Activated naive CD4-positive, alpha-beta T cell treated with anti-CD3 and anti-CD28 coated beads, Interleukin-2, amount 50 U/mL, for 24 hours (primary cell): ENCODE measurements around the gene THSD4.

Experiments used
- H3K27ac Mint-ChIP-seq: one replicate; pipeline ENCODE4 v1.8.0; 2021; ENCODE audit warnings: mild to moderate bottlenecking, mixed read lengths
- H3K27me3 Mint-ChIP-seq: one replicate; pipeline ENCODE4 v1.8.0; 2021; ENCODE audit warnings: mixed read lengths
- H3K36me3 Mint-ChIP-seq: one replicate; pipeline ENCODE4 v1.8.0; 2021; ENCODE audit warnings: mixed read lengths
- H3K4me1 Mint-ChIP-seq: one replicate; pipeline ENCODE4 v1.8.0; 2021; ENCODE audit warnings: mixed read lengths
- H3K4me3 Mint-ChIP-seq: one replicate; pipeline ENCODE4 v1.8.0; 2021; ENCODE audit warnings: mild to moderate bottlenecking, mixed read lengths
- H3K9me3 Mint-ChIP-seq: one replicate; pipeline ENCODE4 v1.8.0; 2021; ENCODE audit warnings: mixed read lengths

The THSD4 gene

DNA sequence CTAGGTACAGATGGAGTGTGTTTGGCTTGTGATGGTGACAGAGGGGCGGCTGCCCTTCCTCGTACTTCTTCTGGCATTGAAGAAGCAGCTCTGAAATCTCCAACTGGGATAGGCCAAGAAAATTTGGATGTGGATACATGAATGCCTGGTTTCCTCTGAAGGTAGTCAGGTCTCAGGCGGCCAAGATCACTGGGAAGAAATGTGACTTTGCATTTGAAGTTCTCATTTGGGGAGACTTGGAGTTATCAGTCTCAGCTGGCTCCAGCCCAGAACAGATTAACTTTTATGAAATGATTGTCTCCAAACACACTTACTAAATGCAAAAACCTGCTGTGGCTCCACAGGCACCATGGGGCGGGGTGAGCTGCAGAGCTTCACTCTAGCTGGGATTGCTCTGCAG lies 215.9 kb downstream of the THSD4 start:
- no peak overlapping the region for H3K27ac Mint-ChIP-seq
- no peaks in the 10 kb centered on the region for H3K4me1 Mint-ChIP-seq
- no peaks in the 10 kb centered on the region for H3K27me3 Mint-ChIP-seq
- no peak overlapping the region for H3K4me3 Mint-ChIP-seq
- no peaks in the 10 kb centered on the region for H3K9me3 Mint-ChIP-seq
- H3K36me3 Mint-ChIP-seq = no peaks in the 10 kb centered on the region

GRCh38 chr15:71332431-71333004 lies 217.2 kb downstream of the THSD4 start:
- no peak overlapping the region for H3K4me3 Mint-ChIP-seq
- H3K27ac Mint-ChIP-seq = no peak overlapping the region
- H3K27me3 Mint-ChIP-seq = no peaks in the 10 kb centered on the region
- no peaks in the 10 kb centered on the region for H3K36me3 Mint-ChIP-seq
- no peaks in the 10 kb centered on the region for H3K4me1 Mint-ChIP-seq
- no peaks in the 10 kb centered on the region for H3K9me3 Mint-ChIP-seq

DNA sequence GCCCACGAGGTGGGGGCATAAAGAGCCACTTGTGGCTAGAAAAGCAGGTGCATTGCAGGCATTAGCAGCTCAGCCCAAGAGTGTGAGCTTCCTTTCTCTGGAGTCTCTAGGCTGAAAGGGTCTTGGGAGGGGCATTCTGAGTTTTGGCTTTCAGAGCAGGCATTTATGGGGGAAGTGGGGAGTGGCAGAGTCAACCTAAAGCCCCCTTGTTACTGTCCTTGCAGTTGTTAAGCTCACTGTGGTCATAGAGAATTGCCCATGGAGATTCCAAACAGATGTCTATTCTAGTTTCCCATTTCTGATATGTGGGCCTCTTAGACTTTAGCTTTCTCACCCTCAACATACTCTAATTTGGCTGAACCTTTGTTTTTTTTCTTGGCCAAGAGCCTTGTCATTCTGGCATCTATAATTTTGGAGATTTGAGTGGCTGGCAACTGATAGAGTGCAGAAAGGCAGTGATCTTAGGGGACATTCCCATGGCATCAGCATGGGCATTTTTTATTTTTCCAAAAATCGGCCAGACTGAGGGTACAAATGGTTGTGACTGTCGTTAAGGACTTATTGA lies 217.9 kb downstream of the THSD4 start:
- Mint-ChIP-seq H3K36me3 (no peaks in the 10 kb centered on the region), H3K4me3 (no peak overlapping the region), H3K9me3 (no peaks in the 10 kb centered on the region), H3K4me1 (no peaks in the 10 kb centered on the region), H3K27ac (no peak overlapping the region), H3K27me3 (no peaks in the 10 kb centered on the region)

DNA sequence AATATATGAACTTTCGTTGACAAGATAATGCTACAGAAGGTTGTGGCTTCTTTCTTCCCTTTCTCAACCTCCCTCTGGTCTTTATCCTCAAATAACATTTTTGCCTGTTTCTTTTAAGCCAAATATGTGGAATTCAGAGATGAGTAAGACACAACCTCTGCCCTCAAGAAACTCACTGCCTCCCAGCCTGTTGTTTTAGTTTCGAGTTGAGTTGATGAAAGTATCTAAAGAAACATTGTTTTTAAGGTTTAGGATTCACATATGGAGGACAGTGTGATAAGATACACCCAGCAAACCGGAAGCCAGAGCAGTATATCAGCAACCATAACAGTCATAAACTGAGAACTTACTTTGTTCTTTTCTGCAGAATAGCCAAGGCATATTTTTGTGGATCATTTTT lies 218.6 kb downstream of the THSD4 start:
- Mint-ChIP-seq H3K27me3 (no peaks in the 10 kb centered on the region), H3K36me3 (no peaks in the 10 kb centered on the region), H3K4me1 (no peaks in the 10 kb centered on the region), H3K9me3 (no peaks in the 10 kb centered on the region), H3K4me3 (no peak overlapping the region), H3K27ac (no peak overlapping the region)

- no peaks in the 10 kb centered on the region for H3K36me3 Mint-ChIP-seq
- H3K9me3 Mint-ChIP-seq = no peaks in the 10 kb centered on the region
- no peaks in the 10 kb centered on the region for H3K4me1 Mint-ChIP-seq
- no peak overlapping the region for H3K4me3 Mint-ChIP-seq
- no peak overlapping the region for H3K27ac Mint-ChIP-seq
- no peaks in the 10 kb centered on the region for H3K27me3 Mint-ChIP-seq
Observed at GRCh38 chr15:71334434-71334833, 219.2 kb downstream of the THSD4 start.

GRCh38 chr15:71334873-71335272 lies 219.6 kb downstream of the THSD4 start:
- Mint-ChIP-seq H3K27ac (no peak overlapping the region), H3K4me1 (no peaks in the 10 kb centered on the region), H3K4me3 (no peak overlapping the region), H3K9me3 (no peaks in the 10 kb centered on the region), H3K27me3 (no peaks in the 10 kb centered on the region), H3K36me3 (no peaks in the 10 kb centered on the region)

DNA sequence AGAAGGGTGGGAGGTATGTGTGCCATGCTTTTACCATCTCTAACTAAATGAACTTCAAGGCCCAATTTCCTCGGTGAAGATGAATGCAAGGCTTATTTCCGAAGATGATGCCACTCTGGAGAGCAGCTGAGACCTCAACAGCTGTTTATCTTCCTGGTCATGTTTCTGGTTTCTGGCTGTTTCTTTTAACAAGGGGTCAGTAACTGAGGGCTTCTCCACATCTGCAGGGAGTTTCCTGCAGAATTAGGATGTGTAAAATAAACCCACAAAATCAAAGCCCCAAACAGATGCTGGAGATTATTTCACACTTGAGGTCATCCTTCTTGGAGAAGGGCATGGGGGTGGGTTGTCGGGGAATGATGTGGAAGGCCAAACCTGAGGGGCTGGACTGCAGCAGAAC lies 220.3 kb downstream of the THSD4 start:
- no peaks in the 10 kb centered on the region for H3K4me1 Mint-ChIP-seq
- H3K27me3 Mint-ChIP-seq = no peaks in the 10 kb centered on the region
- no peak overlapping the region for H3K27ac Mint-ChIP-seq
- no peak overlapping the region for H3K4me3 Mint-ChIP-seq
- no peaks in the 10 kb centered on the region for H3K9me3 Mint-ChIP-seq
- H3K36me3 Mint-ChIP-seq = no peaks in the 10 kb centered on the region

DNA sequence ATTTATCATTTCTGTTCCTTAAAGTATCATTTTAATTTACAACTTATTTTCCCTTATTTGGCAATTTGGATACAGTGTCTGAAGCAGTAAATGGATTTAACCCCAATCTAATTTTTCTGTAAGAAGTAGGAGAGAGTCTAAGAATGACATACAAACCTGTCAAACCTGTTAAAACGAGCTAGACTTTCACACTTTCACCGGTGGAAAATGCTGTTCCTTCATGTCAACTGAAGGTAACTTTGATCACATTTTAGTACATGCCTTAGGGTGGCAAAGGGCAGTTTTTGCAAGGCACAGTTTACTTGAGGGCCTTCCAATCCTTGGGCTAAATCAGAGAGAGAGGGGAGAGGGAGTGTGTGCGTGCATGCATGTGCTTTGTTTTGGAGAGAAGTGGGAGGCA lies 221.4 kb downstream of the THSD4 start:
- H3K4me3 Mint-ChIP-seq = no peak overlapping the region
- H3K4me1 Mint-ChIP-seq = no peaks in the 10 kb centered on the region
- H3K9me3 Mint-ChIP-seq = no peaks in the 10 kb centered on the region
- H3K27ac Mint-ChIP-seq = no peak overlapping the region
- H3K36me3 Mint-ChIP-seq = no peaks in the 10 kb centered on the region
- H3K27me3 Mint-ChIP-seq = no peaks in the 10 kb centered on the region

DNA sequence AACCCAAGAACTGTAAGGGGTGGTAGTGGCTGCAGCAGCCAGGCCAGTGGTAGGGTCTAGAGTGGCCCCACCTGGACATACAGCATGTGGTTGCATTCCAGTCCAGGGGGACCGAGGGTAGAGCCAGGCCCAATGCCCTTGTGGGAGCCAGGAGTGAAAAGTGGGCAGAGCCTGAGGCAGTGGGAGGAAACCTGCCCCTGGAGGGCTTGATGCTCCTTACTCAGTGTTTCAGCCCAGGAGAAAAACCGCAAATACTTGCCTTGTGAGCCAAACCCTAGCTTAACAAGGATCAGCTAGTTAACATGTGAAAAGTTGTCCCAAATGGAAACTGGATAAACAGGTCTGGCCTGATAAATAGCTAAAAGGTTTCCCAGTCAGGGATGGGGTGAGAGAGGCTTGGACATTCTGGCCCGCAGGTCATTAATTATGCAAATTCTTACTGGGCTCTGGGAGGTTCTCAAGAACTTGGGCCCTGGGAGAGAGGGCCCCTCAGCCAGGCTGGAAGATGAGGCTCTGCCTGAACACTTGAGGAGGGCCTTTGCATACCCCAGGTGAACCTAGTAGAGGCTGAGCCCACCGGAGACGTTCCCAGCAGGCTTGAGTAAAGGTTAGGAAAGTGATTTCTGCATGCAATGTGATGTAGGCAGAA lies 222.1 kb downstream of the THSD4 start:
- H3K36me3 Mint-ChIP-seq = no peaks in the 10 kb centered on the region
- H3K27ac Mint-ChIP-seq = no peak overlapping the region
- H3K9me3 Mint-ChIP-seq = no peaks in the 10 kb centered on the region
- no peaks in the 10 kb centered on the region for H3K4me1 Mint-ChIP-seq
- no peaks in the 10 kb centered on the region for H3K27me3 Mint-ChIP-seq
- no peak overlapping the region for H3K4me3 Mint-ChIP-seq

GRCh38 chr15:71338265-71338664 lies 223.0 kb downstream of the THSD4 start:
- no peaks in the 10 kb centered on the region for H3K27me3 Mint-ChIP-seq
- H3K9me3 Mint-ChIP-seq = no peaks in the 10 kb centered on the region
- no peak overlapping the region for H3K27ac Mint-ChIP-seq
- H3K4me3 Mint-ChIP-seq = no peak overlapping the region
- H3K4me1 Mint-ChIP-seq = no peaks in the 10 kb centered on the region
- H3K36me3 Mint-ChIP-seq = no peaks in the 10 kb centered on the region

GRCh38 chr15:71338827-71339542 lies 223.7 kb downstream of the THSD4 start:
- no peak overlapping the region for H3K4me3 Mint-ChIP-seq
- H3K27ac Mint-ChIP-seq = no peak overlapping the region
- H3K27me3 Mint-ChIP-seq = no peaks in the 10 kb centered on the region
- H3K36me3 Mint-ChIP-seq = no peaks in the 10 kb centered on the region
- no peaks in the 10 kb centered on the region for H3K9me3 Mint-ChIP-seq
- H3K4me1 Mint-ChIP-seq = no peaks in the 10 kb centered on the region

DNA sequence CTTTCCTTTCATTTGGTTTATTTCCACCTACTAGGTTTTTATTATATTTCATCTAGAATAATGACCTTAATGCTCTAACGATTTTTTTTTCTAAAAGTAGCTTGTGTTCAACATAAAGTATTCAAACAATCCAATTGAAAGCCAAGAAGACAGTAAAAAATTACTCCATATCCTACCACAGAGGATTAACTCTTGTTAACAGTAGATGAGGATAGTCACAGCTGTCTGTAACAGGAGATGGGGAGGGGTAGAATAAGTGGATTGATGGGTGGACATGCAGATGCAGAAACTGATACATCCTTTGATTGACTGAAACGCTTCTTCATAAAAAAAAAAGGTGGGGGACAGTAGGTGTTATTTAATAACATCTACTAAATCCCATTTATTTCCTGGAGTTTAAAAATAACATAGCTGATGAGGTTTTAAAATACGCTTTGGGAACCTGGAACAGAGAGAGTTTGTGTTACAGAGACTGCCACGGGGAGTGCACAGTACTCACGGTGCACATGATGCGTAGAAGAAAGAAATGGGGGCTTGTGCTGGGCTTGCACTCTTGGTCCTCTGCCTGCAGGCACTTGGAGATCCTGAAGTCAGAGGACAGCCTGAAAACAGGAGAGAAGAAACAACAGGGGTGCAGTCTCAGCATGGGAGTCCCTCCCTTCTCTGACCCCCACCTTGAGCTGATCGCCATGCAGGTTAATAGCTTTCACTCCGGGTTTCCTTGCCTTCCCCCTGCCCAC lies 226.7 kb downstream of the THSD4 start:
- no peaks in the 10 kb centered on the region for H3K4me1 Mint-ChIP-seq
- H3K36me3 Mint-ChIP-seq = no peaks in the 10 kb centered on the region
- H3K27ac Mint-ChIP-seq = no peak overlapping the region
- no peaks in the 10 kb centered on the region for H3K9me3 Mint-ChIP-seq
- no peak overlapping the region for H3K4me3 Mint-ChIP-seq
- no peaks in the 10 kb centered on the region for H3K27me3 Mint-ChIP-seq

GRCh38 chr15:71342658-71343057 lies 227.4 kb downstream of the THSD4 start:
- Mint-ChIP-seq H3K27ac (no peak overlapping the region), H3K27me3 (no peaks in the 10 kb centered on the region), H3K4me3 (no peak overlapping the region), H3K4me1 (no peaks in the 10 kb centered on the region), H3K36me3 (no peaks in the 10 kb centered on the region), H3K9me3 (no peaks in the 10 kb centered on the region)

DNA sequence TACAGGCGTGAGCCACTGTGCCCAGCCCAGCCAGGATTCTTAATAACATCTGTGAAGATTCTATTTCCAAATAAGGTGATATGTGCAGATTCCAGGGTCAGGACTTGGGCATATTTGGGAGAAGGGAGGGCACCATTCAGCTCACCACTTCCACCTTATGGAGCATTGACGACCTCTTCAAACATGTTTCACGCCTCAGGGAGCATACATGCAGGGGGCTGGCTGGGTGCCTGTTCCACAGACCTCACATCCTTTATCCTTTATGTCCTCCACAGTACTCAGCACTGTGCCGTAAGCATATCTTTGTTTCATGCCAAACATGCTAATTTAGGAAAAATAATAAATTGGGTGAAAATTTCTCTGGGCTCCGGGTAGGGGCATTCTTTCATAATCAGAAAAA lies 229.0 kb downstream of the THSD4 start:
- H3K4me1 Mint-ChIP-seq = no peaks in the 10 kb centered on the region
- no peaks in the 10 kb centered on the region for H3K36me3 Mint-ChIP-seq
- H3K27ac Mint-ChIP-seq = no peak overlapping the region
- H3K9me3 Mint-ChIP-seq = no peaks in the 10 kb centered on the region
- no peak overlapping the region for H3K4me3 Mint-ChIP-seq
- no peaks in the 10 kb centered on the region for H3K27me3 Mint-ChIP-seq

DNA sequence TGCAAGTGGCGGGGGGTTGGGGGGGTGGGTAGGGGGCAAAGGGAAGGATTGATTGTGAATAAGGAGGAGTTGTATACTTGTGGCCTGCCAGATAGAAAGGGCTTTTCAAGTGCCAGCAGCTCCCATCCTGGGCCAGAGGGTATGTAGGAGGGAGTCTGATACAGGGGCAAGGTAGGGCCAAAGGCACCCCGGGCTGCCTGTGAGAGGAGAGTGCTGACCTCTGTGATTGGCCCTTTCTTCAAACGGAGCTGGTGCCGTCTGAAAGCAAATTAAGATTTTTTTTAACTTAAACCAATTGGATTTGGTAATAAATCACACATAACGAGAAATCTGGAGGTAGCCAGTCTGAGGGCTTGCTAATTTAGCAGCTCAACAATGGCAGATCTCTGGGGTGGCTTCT lies 229.9 kb downstream of the THSD4 start:
- H3K27me3 Mint-ChIP-seq = no peaks in the 10 kb centered on the region
- no peaks in the 10 kb centered on the region for H3K9me3 Mint-ChIP-seq
- H3K27ac Mint-ChIP-seq = no peak overlapping the region
- H3K4me3 Mint-ChIP-seq = no peak overlapping the region
- no peaks in the 10 kb centered on the region for H3K36me3 Mint-ChIP-seq
- no peaks in the 10 kb centered on the region for H3K4me1 Mint-ChIP-seq

- Mint-ChIP-seq H3K4me1 (no peaks in the 10 kb centered on the region), H3K9me3 (no peaks in the 10 kb centered on the region), H3K4me3 (no peak overlapping the region), H3K27ac (no peak overlapping the region), H3K27me3 (no peaks in the 10 kb centered on the region), H3K36me3 (no peaks in the 10 kb centered on the region)
Observed at GRCh38 chr15:71346464-71346863, 231.2 kb downstream of the THSD4 start.
